Upper lobe of left lung (tissue), 4 donors: ENCODE results near the gene C1orf198.

Experiments used
- EP300 ChIP-seq, 4 donors: sonication (generic); formaldehyde crosslinking; IDR thresholded peaks; one replicate each; pipeline ENCODE4 v1.5.1; 2017; ENCODE audit warnings: antibody characterized with exemption in 4 of 4, control low read depth in 2 of 4
- POLR2A ChIP-seq, 4 donors: fragments of 450-650 bp; IDR thresholded peaks; one replicate each; pipeline ENCODE4 v1.5.1; 2016 to 2017; ENCODE audit warnings: antibody characterized with exemption in 4 of 4, mild to moderate bottlenecking in 2 of 4
- POLR2AphosphoS5 ChIP-seq, 2 donors: sonication (generic); formaldehyde crosslinking; IDR thresholded peaks; one replicate each; pipeline ENCODE4 v1.5.1; 2017; ENCODE audit warnings: antibody characterized with exemption in 2 of 2
- TF ChIP-seq, protein P1 (sequence below), 6 experiments: fragments of 450-650 bp in 4 of 6; fragments of 200-600 bp in 2 of 6; sonication (generic) in 2 of 6; IDR thresholded peaks; one replicate each; pipeline ENCODE4 v1.5.1; 2016 to 2019; ENCODE audit warnings: antibody characterized with exemption in 6 of 6

DNA sequence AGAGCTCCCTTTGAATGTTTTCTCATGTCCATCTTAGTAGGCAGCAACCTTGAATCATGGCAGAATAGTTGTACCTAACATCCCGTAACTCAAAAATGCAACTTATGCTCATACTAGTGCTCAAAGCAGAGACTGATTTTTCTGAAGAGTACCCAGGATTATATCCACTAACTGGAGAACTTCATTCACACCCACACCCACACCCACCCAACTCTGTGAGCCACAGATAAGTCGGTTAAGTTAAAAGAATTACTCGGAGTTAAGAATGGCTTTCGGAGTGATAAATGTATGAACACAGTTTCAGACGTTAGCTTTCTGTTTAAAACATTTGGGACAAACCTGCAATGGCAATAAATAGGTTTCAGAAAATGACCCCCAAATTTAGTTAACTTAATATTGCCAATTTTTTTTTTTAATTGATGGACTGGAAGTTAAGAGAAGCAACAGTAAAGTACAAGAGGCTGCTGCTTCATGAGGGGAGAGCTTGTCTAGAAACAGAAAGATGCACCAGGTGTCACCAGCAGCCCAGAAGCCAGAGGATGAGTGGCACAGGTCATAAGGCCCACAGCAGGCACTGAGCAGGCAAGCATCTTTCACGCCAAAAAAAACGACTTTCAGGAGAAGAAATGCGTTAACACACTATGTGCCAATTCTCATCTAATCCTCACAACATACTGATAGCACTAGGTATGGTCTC lies 48.4 kb upstream of the C1orf198 start:
- TF ChIP-seq, protein P1, sequence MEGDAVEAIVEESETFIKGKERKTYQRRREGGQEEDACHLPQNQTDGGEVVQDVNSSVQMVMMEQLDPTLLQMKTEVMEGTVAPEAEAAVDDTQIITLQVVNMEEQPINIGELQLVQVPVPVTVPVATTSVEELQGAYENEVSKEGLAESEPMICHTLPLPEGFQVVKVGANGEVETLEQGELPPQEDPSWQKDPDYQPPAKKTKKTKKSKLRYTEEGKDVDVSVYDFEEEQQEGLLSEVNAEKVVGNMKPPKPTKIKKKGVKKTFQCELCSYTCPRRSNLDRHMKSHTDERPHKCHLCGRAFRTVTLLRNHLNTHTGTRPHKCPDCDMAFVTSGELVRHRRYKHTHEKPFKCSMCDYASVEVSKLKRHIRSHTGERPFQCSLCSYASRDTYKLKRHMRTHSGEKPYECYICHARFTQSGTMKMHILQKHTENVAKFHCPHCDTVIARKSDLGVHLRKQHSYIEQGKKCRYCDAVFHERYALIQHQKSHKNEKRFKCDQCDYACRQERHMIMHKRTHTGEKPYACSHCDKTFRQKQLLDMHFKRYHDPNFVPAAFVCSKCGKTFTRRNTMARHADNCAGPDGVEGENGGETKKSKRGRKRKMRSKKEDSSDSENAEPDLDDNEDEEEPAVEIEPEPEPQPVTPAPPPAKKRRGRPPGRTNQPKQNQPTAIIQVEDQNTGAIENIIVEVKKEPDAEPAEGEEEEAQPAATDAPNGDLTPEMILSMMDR (IDR thresholded peaks at IDR 0.05): no peak
- no peak for TF ChIP-seq POLR2A (IDR thresholded peaks at IDR 0.05)
- TF ChIP-seq POLR2AphosphoS5 (IDR thresholded peaks at IDR 0.05): no peak
- no peak for TF ChIP-seq EP300 (IDR thresholded peaks at IDR 0.05)
